K562 (cell line): ENCODE results near the gene TMEM95. TPM values are rescaled to one million over a fixed set of nuclear protein-coding genes. Genes with fewer than 3 reads are reported as not detected.

Source experiments
- ARID1B ChIP-seq: fragments of 450-650 bp; IDR thresholded peaks from 2 replicates; pipeline ENCODE4 v1.6.1; 2016; ENCODE audit warnings: antibody characterized with exemption, mild to moderate bottlenecking, inconsistent platforms
- ARID2 ChIP-seq: fragments of 450-650 bp; IDR thresholded peaks from 2 replicates; pipeline ENCODE4 v1.6.1; 2017; ENCODE audit warnings: antibody characterized with exemption, mild to moderate bottlenecking
- CBFB ChIP-seq: sonication (generic); formaldehyde crosslinking; IDR thresholded peaks from 2 replicates; pipeline ENCODE4 v1.4.0; 2020; ENCODE audit warnings: mild to moderate bottlenecking, missing genetic modification reagents
- ELK1 ChIP-seq: sonication (generic); formaldehyde crosslinking; IDR thresholded peaks from 2 replicates; pipeline ENCODE4 v1.8.1; 2022; ENCODE audit warnings: missing genetic modification reagents
- EZH2 ChIP-seq: IDR thresholded peaks from 2 replicates; pipeline ENCODE4 v1.6.1; 2012; ENCODE audit warnings: low read depth, mild to moderate bottlenecking, inconsistent platforms, low read length, borderline replicate concordance
- FOXP1 ChIP-seq: sonication (generic); formaldehyde crosslinking; IDR thresholded peaks from 2 replicates; pipeline ENCODE4 v1.8.0; 2022; ENCODE audit warnings: mild to moderate bottlenecking, missing genetic modification reagents
- PBX2 ChIP-seq, 2 experiments: IDR thresholded peaks in 1 of 2; conservative IDR thresholded peaks in 1 of 2; 2 replicates each; pipeline ENCODE4 v1.6.1; 2016; ENCODE audit warnings: low read depth in 2 of 2, mild to moderate bottlenecking in 1 of 2, missing compliant biosample characterization in 1 of 2, missing genetic modification characterization in 1 of 2, moderate library complexity in 1 of 2
- PTBP1 ChIP-seq: fragments of 200-400 bp; formaldehyde crosslinking; IDR thresholded peaks from 2 replicates; pipeline ENCODE4 v1.6.1; 2017; ENCODE audit warnings: low read depth, low read length
- REST ChIP-seq, 2 experiments: fragments of 450-650 bp; formaldehyde crosslinking in 1 of 2; IDR thresholded peaks; 2 replicates each; pipeline versions ENCODE4 v1.4.0 to v1.6.1; 2014 to 2020; ENCODE audit warnings: mild to moderate bottlenecking in 2 of 2, borderline replicate concordance in 1 of 2, low read depth in 1 of 2
- ZNF212 ChIP-seq: fragments of 450-650 bp; formaldehyde crosslinking; IDR thresholded peaks from 2 replicates; pipeline ENCODE4 v1.4.0; 2020; ENCODE audit warnings: mild to moderate bottlenecking
- ZNF740 ChIP-seq, 3 experiments: fragments of 200-800 bp in 1 of 3; sonication (Bioruptor generic) in 1 of 3; sonication (generic) in 1 of 3; formaldehyde crosslinking in 1 of 3; IDR thresholded peaks; 2 replicates each; pipeline versions ENCODE4 v1.6.1 to v1.8.0; 2016 to 2022; ENCODE audit warnings: mild to moderate bottlenecking in 2 of 3, missing compliant biosample characterization in 2 of 3, missing genetic modification characterization in 2 of 3, missing genetic modification reagents in 1 of 3
- polyA plus RNA-seq, 8 experiments: library from polyadenylated mRNA; depleted of rRNA in 4 of 8; stranded (reverse) in 5 of 8; unstranded in 3 of 8; fragments of >200 nt; fragmentation: Nextera tagmentation in 2 of 8; fragmentation: Illumina TruSeq in 1 of 8; extraction: Ambion mirVana in 2 of 8; extraction: Trizol in 1 of 8; gene quantifications; 2 replicates each; pipeline versions ENCODE4 v1.2.1 to v1.2.3, GENCODE V29; 2011 to 2014; ENCODE audit warnings: inconsistent platforms in 1 of 8, missing spikeins in 1 of 8
- total RNA-seq, 7 experiments: library from RNA; depleted of rRNA in 6 of 7; stranded (reverse); fragments of >200 nt in 6 of 7; fragmentation: Illumina TruSeq in 2 of 7; extraction: Trizol in 2 of 7; gene quantifications; 2 replicates each; pipeline versions ENCODE4 v1.2.1 to v1.2.3, GENCODE V29; 2011 to 2021; ENCODE audit warnings: low replicate concordance in 1 of 7
- TF ChIP-seq, protein P1 (sequence below): fragments of 450-650 bp; formaldehyde crosslinking; conservative IDR thresholded peaks from 2 replicates; pipeline ENCODE4 v1.4.0; 2022; ENCODE audit warnings: mild to moderate bottlenecking, missing genetic modification characterization

TMEM95 gene
- total and polyA plus RNA-seq, 9 of the 15 experiments (the other 6 are each of a cell fraction or from before 2014, with no cell fraction given), result not detected

DNA sequence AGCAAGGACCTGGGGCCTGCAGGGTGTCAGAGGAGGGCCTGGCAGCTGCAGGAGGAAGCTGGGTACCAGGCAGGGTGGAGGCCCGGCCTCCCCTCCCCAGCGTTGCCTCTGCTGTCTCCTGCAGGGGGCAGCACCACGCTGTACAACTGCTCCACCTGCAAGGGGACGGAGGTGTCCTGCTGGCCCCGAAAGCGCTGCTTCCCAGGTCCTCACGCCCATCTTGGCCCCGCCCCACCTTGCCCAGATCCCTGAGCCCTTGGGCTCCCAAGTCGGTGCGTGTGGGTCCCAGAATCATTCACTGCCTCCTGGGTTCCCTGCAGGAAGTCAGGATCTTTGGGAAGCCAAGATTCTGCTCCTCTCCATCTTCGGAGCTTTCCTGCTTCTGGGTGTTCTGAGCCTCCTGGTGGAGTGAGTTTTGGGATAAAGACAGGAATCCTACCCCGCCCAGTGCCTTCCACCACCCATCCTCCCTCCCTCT, 1.2 kb downstream of the TMEM95 start (continued):
- TF ChIP-seq ZNF740 (CRISPR knock-in tag; IDR thresholded peaks at IDR 0.05) (peak; percentile 67; the same call in 1 of the 2 replicates), ZNF740 (tag; IDR thresholded peaks at IDR 0.05) (no peak), FOXP1 (CRISPR knock-in tag) (no peak), REST (IDR thresholded peaks at IDR 0.05; ENCODE audit: borderline replicate concordance) (peak; percentile 86), REST (CRISPR knock-in tag; IDR thresholded peaks at IDR 0.05; ENCODE audit: low read depth) (no peak), ARID1B (no peak), ARID2 (peak; percentile 9; the same call in 1 of the 2 replicates), PTBP1 (no peak), PBX2 (CRISPR knock-in tag; IDR thresholded peaks at IDR 0.05; ENCODE audit: low read depth) (no peak), PBX2 (tag; conservative IDR thresholded peaks at IDR 0.05; ENCODE audit: low read depth) (no peak), EZH2 (no peak), ZNF212 (CRISPR knock-in tag) (no peak), CBFB (CRISPR knock-in tag) (no peak), ELK1 (no peak)
- TF ChIP-seq, protein P1, sequence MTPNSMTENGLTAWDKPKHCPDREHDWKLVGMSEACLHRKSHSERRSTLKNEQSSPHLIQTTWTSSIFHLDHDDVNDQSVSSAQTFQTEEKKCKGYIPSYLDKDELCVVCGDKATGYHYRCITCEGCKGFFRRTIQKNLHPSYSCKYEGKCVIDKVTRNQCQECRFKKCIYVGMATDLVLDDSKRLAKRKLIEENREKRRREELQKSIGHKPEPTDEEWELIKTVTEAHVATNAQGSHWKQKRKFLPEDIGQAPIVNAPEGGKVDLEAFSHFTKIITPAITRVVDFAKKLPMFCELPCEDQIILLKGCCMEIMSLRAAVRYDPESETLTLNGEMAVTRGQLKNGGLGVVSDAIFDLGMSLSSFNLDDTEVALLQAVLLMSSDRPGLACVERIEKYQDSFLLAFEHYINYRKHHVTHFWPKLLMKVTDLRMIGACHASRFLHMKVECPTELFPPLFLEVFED (CRISPR knock-in tag), result no peak
